ENCODE measurements around the gene KCNG4. TPM values are rescaled to one million over a fixed set of nuclear protein-coding genes. Genes with fewer than 3 reads are reported as not detected.

Gene KCNG4
- polyA plus RNA-seq, 2 donors, result not detected

DNA sequence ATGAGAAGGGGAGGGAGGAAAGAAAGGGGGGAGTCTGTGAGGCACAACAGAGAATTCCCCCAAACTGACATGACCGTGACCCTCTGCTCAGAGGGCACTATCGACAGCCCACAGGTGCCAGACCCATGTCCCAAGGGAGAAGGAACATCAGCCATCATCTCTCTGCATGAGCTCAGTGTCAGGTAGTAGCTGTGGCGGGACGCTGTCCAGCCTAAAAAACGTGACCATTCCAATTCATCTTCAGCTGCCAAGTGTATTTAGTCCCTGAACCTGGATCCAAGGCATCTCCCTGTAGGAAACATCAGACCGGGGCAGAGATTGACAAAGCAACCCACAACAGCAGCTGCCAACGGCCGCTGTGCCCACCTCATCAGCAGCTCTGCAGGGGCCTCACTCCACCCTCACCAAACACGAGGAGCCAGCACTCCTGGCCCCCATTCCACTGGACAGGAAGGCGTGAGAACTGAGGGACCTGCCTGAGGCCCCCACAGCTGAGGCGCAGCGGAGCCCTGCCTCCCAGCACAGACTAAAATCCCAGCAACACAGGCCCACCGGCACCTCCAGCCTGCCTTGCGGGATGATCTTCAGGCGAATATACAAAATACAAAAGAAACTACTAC lies 61.6 kb downstream of the KCNG4 start:
- no peak overlapping the region for H3K4me3 ChIP-seq (ENCODE audit: low read depth in 1 of 2, low read length in 2 of 2)
- H3K27me3 ChIP-seq (ENCODE audit: control insufficient read depth in 1 of 2, insufficient read depth in 2 of 2, low read length in 2 of 2), result no peaks in the 10 kb centered on the region
- no peaks in the 10 kb centered on the region for H3K9me3 ChIP-seq (ENCODE audit: control insufficient read depth in 2 of 2, insufficient read depth in 1 of 2, low read depth in 1 of 2, low read length in 1 of 2)
- H3K27ac ChIP-seq (ENCODE audit: low read depth in 2 of 2, low read length in 1 of 2), result peak overlapping the region in 1 of 2 donors; percentile 68
- peaks cover 12 to 14% of the 10 kb centered on the region in 2 donors for H3K4me1 ChIP-seq (ENCODE audit: control insufficient read depth in 2 of 2, insufficient read depth in 2 of 2, low read length in 1 of 2)
- WGBS, 2 donors, result 79 to 85% methylated on average over 15 of the region's 15 CpGs
- peaks cover 7 to 47% of the 10 kb centered on the region in 2 donors for H3K36me3 ChIP-seq (ENCODE audit: control insufficient read depth in 2 of 2, insufficient read depth in 2 of 2, low read length in 1 of 2)

DNA sequence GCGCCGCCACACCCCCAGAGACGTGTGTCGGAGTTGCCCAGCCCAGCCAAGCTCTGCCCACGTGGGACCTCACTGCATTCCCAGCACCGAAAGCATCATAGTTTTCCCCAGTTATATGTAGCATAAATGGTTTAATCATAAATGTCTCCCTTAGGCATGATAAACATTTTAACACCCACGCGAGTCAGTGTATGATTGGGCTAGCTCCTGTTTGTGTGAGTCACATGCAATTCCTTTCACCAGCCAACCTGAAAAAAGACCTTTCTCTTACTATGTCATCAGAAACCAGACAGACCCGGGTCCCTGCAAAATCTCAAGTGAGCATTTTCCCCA lies 62.1 kb downstream of the KCNG4 start:
- 25 to 49% methylated on average over 9 of the region's 9 CpGs for whole genome bisulfite sequencing, 2 donors
- Histone ChIP-seq H3K27ac (ENCODE audit: low read depth in 2 of 2, low read length in 1 of 2) (peak overlapping the region; percentile 63 to 68), H3K4me3 (ENCODE audit: low read depth in 1 of 2, low read length in 2 of 2) (no peak overlapping the region), H3K9me3 (ENCODE audit: control insufficient read depth in 2 of 2, insufficient read depth in 1 of 2, low read depth in 1 of 2, low read length in 1 of 2) (no peaks in the 10 kb centered on the region), H3K27me3 (ENCODE audit: control insufficient read depth in 1 of 2, insufficient read depth in 2 of 2, low read length in 2 of 2) (no peaks in the 10 kb centered on the region), H3K4me1 (ENCODE audit: control insufficient read depth in 2 of 2, insufficient read depth in 2 of 2, low read length in 1 of 2) (peaks cover 12 to 14% of the 10 kb centered on the region in 2 donors), H3K36me3 (ENCODE audit: control insufficient read depth in 2 of 2, insufficient read depth in 2 of 2, low read length in 1 of 2) (peaks cover 7 to 42% of the 10 kb centered on the region in 2 donors)

DNA sequence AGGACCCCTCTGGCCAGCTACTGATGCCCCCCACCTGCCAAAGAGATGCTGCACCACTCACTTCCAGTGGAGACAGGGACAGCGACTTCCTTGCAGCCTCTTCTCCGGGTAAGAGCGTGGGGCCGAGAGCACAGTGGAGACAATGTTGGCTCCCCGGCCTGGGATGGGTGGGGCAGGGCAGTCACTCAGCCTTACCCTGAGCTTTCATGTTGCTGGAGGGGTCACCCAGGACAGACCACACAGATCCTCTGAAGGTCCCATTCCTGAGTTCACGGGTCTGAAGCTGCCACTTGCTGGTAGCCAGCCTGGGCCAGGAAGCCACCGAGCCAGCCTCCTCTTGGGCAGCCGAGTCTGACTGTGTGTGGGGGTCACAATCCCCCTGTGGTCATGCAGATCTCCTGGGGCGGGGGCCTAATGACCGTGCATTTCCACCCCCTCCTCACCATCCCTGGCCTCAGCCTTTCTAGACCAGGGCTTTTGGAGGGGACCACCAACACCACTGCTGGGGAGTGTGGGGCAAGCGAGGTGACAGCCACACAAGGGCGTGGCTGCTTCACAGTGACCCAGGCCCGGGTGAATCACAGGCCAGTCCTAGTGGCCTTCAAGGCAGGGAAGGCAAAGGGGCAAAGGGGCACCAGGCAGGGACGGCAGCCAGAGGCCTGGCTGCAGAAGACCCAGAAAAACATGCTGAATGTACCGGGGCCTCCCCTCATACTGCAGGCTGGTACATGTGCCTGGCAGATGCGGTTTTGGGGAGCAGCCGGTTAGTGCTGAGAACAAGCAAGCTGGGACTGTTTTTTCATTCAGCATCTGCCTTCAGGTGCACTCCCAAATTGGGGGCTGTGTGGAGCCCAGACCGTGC lies 63.4 kb downstream of the KCNG4 start:
- H3K4me1 ChIP-seq (ENCODE audit: control insufficient read depth in 2 of 2, insufficient read depth in 2 of 2, low read length in 1 of 2), result peaks cover 12 to 14% of the 10 kb centered on the region in 2 donors
- WGBS, 2 donors, result 49 to 51% methylated on average over 18 of the region's 18 CpGs
- H3K9me3 ChIP-seq (ENCODE audit: control insufficient read depth in 2 of 2, insufficient read depth in 1 of 2, low read depth in 1 of 2, low read length in 1 of 2), result no peaks in the 10 kb centered on the region
- no peak overlapping the region for H3K4me3 ChIP-seq (ENCODE audit: low read depth in 1 of 2, low read length in 2 of 2)
- peaks cover 7 to 30% of the 10 kb centered on the region in 2 donors for H3K36me3 ChIP-seq (ENCODE audit: control insufficient read depth in 2 of 2, insufficient read depth in 2 of 2, low read length in 1 of 2)
- no peaks in the 10 kb centered on the region for H3K27me3 ChIP-seq (ENCODE audit: control insufficient read depth in 1 of 2, insufficient read depth in 2 of 2, low read length in 2 of 2)
- H3K27ac ChIP-seq (ENCODE audit: low read depth in 2 of 2, low read length in 1 of 2), result peak overlapping the region; percentile 56 to 63

DNA sequence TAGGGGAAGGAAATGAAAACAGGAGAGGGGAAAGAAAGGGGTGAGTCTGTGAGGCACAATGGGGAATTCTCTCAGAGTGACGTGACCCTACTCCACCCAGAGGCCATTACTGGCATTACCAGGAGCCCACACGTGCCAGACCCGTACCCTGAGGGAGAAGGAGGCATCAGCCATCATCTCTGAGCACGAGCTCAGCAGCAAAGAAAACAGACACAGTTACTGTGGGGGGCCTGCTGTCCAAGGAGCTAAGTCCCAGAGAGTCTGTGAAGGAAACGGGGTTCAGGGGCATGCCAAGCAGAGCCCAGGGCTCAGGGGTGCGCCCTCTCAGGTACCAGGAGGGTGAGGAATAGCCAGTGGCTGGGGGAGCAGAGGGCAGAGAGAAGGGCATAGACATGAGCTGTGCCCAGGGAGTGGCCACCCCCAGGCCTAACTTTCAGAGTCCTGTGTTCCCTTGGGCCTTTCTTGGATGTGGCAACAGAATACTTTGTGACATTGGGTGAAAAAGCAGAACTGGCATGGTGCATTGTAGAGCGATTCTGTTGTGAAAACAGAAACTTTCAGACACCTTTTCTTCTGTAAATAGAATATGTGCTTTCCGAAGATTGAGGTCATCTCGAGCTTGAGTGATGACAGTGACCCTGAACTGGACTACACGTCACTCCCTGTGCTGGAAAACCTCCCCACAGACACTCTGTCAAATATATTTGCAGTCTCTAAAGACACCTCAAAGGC lies 64.3 kb downstream of the KCNG4 start:
- H3K4me1 ChIP-seq (ENCODE audit: control insufficient read depth in 2 of 2, insufficient read depth in 2 of 2, low read length in 1 of 2), result peaks cover 12 to 14% of the 10 kb centered on the region in 2 donors
- peaks cover 7 to 22% of the 10 kb centered on the region in 2 donors for H3K36me3 ChIP-seq (ENCODE audit: control insufficient read depth in 2 of 2, insufficient read depth in 2 of 2, low read length in 1 of 2)
- H3K27me3 ChIP-seq (ENCODE audit: control insufficient read depth in 1 of 2, insufficient read depth in 2 of 2, low read length in 2 of 2), result no peaks in the 10 kb centered on the region
- WGBS, 2 donors, result 32 to 62% methylated on average over 10 of the region's 10 CpGs
- H3K27ac ChIP-seq (ENCODE audit: low read depth in 2 of 2, low read length in 1 of 2), result no peak overlapping the region
- no peaks in the 10 kb centered on the region for H3K9me3 ChIP-seq (ENCODE audit: control insufficient read depth in 2 of 2, insufficient read depth in 1 of 2, low read depth in 1 of 2, low read length in 1 of 2)
- no peak overlapping the region for H3K4me3 ChIP-seq (ENCODE audit: low read depth in 1 of 2, low read length in 2 of 2)

DNA sequence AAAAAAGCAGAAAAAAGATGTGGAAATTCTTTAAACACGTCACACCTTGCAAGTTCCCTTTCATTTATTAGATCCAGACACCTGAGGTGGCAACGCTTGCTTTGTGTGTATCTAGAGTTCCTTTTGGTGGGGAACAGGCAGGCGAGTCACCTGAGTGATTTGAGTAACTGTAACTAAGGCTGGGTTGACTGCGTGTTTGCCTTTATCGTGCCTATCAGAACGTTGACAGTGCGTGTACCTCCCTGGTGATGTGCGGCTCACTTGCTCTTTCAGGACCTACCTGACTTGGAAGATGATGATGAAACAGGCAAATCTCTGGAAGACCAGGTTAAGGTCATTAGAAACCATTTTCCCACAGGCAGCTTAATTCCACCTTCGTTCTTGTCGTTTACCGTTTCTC lies 65.4 kb downstream of the KCNG4 start:
- Histone ChIP-seq H3K9me3 (ENCODE audit: control insufficient read depth in 2 of 2, insufficient read depth in 1 of 2, low read depth in 1 of 2, low read length in 1 of 2) (no peaks in the 10 kb centered on the region), H3K27me3 (ENCODE audit: control insufficient read depth in 1 of 2, insufficient read depth in 2 of 2, low read length in 2 of 2) (no peaks in the 10 kb centered on the region), H3K36me3 (ENCODE audit: control insufficient read depth in 2 of 2, insufficient read depth in 2 of 2, low read length in 1 of 2) (peaks cover 7 to 13% of the 10 kb centered on the region in 2 donors), H3K4me1 (ENCODE audit: control insufficient read depth in 2 of 2, insufficient read depth in 2 of 2, low read length in 1 of 2) (peaks cover 12 to 14% of the 10 kb centered on the region in 2 donors), H3K27ac (ENCODE audit: low read depth in 2 of 2, low read length in 1 of 2) (no peak overlapping the region), H3K4me3 (ENCODE audit: low read depth in 1 of 2, low read length in 2 of 2) (no peak overlapping the region)
- WGBS, 2 donors, result 70 to 72% methylated on average over 11 of the region's 11 CpGs

DNA sequence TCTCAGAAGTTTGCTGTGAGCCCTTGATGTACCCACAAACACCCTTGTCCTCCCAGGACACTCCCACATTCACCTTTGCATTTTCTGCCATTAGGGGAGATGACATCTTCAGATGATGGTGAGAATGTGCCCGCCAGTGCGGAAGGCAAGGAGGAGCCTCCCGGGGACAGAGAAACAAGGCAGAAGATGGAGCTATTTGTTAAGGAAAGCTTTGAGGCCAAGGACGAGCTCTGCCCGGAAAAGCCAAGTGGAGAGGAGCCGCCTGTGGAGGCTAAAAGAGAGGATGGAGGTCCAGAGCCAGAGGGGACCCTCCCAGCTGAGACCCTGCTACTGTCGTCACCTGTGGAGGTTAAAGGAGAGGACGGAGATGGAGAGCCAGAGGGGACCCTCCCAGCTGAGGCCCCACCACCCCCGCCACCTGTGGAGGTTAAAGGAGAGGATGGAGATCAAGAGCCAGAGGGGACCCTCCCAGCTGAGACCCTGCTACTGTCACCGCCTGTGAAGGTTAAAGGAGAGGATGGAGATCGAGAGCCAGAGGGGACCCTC lies 70.0 kb downstream of the KCNG4 start:
- Histone ChIP-seq H3K36me3 (ENCODE audit: control insufficient read depth in 2 of 2, insufficient read depth in 2 of 2, low read length in 1 of 2) (no peaks in the 10 kb centered on the region), H3K4me1 (ENCODE audit: control insufficient read depth in 2 of 2, insufficient read depth in 2 of 2, low read length in 1 of 2) (no peaks in the 10 kb centered on the region)
- WGBS, 2 donors, result 82% methylated on average over 11 of the region's 11 CpGs

More for the DNA sequence above, 70.0 kb downstream of the KCNG4 start:
- no peaks in the 10 kb centered on the region for H3K9me3 ChIP-seq (ENCODE audit: control insufficient read depth in 2 of 2, insufficient read depth in 1 of 2, low read depth in 1 of 2, low read length in 1 of 2)
- no peak overlapping the region for H3K27ac ChIP-seq (ENCODE audit: low read depth in 2 of 2, low read length in 1 of 2)
- no peaks in the 10 kb centered on the region for H3K27me3 ChIP-seq (ENCODE audit: control insufficient read depth in 1 of 2, insufficient read depth in 2 of 2, low read length in 2 of 2)
- no peak overlapping the region for H3K4me3 ChIP-seq (ENCODE audit: low read depth in 1 of 2, low read length in 2 of 2)

Other genes with a start within 250 kb of the KCNG4 start
- under 1 TPM in 1 of 2 donors, not detected in 1; 0.06 TPM for gene SLC38A8, start 197.2 kb downstream of the KCNG4 start, polyA plus RNA-seq
- 10 to 100 TPM; 23.1 to 25.6 TPM for gene MBTPS1, start 123.1 kb downstream of the KCNG4 start, polyA plus RNA-seq
- gene HSDL1, start 94.8 kb downstream of the KCNG4 start, polyA plus RNA-seq, result 1 to 10 TPM; 6.3 to 9.7 TPM
- gene DNAAF1, start 94.7 kb downstream of the KCNG4 start, polyA plus RNA-seq, result under 1 TPM; 0.20 to 0.39 TPM
- gene TAF1C, start 53.0 kb downstream of the KCNG4 start, polyA plus RNA-seq, result 10 to 100 TPM; 29.1 to 64.4 TPM
- 10 to 100 TPM in 1 of 2 donors, 1 to 10 TPM in 1; 3.6 to 11.5 TPM for gene ADAD2, start 48.9 kb downstream of the KCNG4 start, polyA plus RNA-seq
- 1 to 10 TPM; 4.0 to 4.5 TPM for gene WFDC1, start 54.9 kb upstream of the KCNG4 start, polyA plus RNA-seq
- gene ATP2C2, start 128.5 kb upstream of the KCNG4 start, polyA plus RNA-seq, result 1 to 10 TPM; 1.1 to 2.2 TPM

All from esophagus (tissue), 2 donors.